ENCODE data around the gene ANKRD9.

The ANKRD9 gene

DNA sequence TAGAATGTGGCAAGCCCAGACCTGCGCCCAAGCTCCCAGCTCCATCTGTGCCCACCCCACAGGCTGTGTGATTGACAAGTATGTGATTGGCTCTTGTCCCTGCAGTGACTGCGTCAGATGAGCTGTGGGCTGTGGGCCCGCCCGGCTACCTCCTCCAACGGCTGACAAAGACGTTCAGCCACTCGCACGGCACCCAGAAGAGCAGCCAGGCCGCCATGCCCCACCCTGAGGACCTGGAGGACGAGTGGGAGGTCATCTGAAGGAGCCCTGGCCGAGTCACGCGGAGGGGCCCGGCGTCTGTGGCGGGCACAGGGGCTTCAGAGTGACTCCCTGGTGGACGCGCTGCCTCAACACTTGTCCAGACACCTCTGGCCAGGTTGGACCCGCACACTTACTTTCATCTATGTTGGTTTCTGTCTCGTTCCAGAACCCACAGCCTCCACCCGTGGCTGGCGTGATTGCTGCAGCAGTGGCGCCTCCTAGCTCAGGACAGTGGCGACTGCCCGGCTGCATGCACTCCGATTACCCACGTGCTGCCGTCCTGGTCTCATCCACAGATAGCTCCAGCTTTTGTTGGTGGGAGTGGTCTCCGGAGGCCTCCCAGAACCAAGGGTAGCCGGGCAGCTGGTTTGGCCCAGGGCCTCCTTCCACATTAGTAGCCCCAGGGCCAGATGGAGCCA, 11.4 kb downstream of the ANKRD9 start:
- DNase-seq = no peak

DNA sequence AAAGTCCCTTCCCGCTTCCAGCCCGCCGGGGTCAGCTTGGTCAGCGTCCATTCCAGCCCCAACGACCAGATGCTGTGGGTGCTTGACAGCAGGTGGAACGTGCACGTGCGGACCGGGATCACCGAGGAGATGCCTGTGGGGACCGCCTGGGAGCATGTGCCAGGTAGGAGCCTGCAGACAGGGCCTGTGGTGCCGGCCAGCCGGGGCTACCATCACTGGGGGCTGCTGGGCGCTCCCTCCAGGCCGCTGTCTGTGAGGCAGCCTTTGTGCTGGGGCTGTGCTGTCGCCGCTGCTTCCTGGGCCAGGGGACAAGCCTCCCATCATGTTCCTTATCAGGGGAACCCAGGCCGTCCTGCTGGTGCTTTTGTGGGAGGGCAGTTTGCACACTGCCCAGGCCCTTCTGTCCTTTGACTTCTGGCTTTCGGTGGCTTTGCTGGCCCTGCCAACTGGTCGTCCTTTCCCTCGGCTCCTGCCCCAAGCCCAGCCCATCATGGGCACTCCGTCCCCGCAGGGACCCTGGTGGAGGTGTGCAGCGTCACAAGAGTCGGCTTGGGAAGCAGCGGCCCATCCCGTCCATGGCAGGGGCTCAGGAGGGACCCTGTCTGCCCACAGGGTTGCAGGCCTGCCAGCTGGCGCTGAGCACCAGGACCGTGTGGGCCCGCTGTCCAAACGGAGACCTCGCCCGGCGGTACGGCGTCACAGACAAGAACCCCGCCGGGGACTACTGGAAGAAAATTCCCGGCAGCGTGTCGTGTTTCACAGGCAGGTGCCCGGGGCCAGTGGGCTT, 12.4 kb downstream of the ANKRD9 start:
- DNase-seq = no peak

DNA sequence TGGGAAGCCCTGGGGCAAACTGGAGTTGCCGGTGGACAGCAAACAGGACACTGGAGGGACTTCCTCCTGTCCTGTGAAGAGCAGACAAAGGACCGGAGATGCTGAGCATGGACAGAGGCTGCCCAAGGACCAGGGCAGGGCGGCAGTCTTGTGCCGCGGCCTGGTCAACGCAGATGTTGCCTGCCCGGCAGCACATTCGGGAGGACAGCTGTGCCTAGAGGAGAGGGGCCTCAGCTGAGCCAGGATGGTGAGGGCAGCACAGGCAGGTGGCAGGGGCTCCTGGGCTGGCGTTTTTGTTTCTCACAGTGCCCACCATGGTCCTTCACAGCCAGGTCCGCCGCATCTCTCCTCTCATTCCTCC, 13.3 kb downstream of the ANKRD9 start:
- no peak for DNase-seq

DNA sequence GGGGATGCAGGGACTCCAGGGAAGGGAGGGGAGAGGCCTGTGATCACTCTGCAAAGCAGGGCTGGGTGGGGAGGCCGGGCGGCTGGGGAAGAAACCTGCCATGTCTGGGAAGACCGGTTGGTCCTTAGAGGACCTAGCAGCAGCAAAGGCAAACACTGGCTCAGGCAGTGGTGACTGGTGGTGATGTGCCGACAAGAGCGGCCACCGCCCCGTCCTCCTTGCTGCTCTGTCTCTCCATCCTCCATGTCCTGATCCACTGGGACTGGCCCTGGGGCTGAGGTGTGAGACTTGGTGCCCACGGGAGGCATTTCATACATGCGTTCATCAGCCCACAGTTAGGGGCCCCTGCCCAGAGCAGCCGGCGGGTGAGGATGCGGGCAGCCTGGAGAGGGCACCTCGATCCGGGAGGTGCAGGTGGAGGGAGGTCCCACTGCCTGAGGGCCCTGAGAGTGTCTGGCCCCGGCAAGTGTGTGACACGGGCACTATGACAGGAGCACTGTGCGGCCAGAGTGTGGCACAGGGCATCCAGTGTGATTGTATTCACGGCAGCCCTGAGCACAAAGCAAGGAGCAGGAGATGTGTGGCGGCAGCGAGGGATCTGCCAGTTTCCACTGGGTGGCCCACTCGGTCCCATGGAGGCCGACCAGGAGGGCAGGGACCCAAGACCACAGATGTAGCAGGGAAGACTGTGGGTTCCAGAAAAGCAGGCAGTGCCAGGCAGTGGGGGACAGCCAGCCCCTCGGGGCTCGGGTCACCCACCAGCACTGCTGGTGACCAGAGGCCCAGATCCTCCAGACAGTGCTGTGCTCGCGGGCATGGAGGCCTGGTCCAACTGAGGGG, 13.9 kb downstream of the ANKRD9 start:
- no peak for DNase-seq

DNA sequence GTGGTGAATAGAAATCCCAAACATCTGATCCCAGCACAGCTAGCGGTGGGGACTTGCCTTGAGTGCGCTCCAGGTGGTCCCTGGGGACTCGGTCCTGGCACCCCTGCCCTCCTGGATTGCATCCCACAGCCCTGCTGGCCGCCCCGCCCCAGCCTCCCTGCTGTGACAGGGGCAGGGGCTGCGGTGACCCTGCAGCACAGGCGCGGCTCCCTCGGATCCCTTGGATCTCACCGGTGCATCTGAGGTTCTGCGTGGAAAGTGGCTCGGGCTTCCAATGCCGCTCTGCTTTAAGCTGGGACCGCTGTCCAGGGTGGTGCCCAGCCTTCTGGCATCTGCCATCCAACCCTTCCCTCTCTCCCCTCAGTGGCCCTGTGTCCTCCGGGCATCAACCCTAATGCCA, 16.0 kb downstream of the ANKRD9 start:
- DNase-seq = no peak

DNA sequence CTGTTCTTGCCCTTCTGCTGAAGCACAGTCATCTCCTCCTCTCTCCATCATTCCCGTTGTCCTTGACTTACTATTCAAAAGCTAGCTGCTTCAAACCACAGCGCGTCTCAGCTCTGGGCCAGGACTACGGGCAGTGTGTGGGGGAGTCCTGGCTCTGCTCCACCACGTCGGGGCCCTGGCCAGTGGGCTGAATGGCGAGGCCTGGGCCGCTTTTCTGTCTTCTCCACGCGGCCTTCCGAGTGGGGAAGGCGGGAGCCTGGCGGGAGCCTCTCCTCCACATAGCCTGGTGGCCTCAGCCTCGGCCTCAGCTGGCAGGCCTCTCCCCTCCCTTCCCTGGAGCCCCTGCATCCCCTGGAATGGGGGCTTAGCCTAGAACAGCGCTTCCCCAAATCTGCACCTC, 16.5 kb downstream of the ANKRD9 start:
- DNase-seq = no peak

DNA sequence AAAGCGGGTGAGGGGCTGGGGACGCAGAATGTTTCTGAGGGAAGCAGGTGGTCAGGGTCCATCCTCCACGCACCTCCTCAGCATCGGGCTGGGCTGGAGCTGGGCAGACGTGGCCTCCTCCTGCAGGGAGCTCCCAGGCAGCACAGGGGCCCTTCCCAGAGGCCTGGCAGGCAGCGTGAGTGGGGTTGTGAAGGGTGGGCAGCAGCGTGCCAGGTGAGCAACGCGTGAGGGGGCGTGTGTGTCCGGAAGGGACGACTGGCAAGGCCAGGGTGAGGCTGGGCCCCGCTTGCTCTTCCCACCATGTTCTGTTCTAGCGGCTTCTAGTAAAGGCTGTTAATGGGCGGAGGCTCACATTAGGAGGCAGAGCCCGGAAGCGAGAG, 17.1 kb downstream of the ANKRD9 start:
- no peak for DNase-seq

DNA sequence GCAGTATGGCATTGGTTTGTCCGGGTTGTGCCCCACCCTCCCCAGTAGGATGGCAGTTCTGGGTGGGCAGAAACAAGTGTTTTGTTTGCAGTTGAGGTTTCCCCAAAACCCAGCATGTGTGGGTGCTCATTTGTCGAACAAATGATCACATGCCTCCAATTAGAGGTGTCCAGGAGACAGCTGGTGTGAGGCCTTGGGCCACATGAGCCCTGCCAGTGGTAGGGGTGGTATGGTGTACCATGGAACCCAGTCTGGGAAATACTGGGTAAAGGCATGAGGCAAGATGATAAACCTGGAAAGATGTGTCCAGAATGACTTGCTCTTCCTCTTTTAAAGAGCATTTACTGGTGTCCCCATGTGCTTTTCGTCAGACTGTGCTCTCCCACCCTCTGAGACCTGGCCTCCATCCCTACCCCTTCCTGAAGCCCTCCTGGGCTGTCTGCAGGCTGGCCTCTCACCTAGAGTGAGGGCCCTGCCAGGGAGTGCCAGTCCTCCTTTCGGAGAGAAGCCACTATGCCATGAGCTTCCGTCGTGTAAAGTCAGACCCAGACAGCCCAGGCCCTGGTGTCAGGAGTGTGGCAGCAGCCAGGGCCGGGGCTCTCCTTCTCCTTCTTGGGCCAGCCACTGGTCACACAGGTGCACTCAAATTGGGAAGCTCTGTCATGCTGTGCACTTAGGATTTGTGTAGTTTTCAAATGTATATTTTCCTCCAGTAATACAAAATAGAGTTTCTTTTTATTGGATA, 17.6 kb downstream of the ANKRD9 start:
- DNase-seq = no peak

DNA sequence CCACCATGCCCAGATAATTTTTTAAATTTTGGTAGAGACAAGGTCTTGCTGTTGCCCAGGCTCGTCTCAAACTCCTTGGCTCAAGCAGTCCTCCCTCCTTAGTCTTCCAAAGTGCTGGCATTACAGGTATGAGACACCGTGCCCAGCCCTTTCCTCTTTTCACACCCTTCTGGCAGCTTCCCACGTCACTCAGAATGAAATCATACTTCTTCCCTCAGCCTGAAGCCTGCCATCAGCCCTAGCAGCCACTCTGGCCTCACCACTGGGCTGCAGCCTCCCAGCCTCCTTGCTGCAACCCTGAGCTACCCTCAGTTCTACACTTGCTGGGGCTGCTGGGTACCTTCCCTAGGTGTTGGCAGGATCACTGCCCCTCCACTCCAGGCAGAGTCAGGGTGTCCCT, 18.2 kb downstream of the ANKRD9 start:
- DNase-seq = no peak

DNA sequence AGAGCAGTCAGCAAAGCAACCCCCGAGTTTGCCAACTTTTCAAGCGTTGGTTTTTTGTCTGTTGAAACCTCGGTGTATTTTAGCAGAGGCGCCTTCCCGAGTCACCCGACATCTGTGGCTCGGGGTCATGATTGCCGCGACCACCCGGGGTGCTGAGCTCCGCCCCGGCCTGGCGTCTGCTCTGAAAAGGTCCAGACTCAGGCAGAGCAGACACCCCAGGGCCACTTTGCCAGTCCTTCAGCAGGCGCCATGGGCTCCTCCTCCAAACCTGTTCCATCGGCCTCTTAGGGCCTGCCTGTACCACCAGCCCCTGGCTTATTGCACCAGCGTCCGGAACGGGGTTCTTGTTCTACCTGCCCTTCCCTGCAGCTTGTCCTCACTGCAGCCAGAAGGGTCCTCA, 19.1 kb downstream of the ANKRD9 start:
- DNase-seq = no peak

DNA sequence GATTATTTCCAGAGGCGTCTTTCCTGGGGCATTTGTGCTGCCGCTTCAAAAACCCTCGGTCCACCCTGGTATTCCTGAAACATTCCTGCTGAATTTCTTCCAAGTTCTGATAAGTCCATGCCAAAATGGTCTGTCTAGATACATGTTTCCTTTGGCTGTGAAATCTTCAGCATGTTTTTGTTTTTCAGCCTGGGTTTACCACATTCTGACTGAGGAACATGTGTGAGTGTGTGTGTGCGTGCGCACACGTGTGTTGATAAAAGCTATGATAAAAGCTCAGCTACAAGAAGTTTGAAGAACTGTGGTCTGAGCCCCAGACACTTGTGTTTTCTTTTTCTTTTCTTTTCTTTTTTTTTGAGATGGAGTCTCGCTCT, 22.4 kb downstream of the ANKRD9 start:
- no peak for DNase-seq

DNA sequence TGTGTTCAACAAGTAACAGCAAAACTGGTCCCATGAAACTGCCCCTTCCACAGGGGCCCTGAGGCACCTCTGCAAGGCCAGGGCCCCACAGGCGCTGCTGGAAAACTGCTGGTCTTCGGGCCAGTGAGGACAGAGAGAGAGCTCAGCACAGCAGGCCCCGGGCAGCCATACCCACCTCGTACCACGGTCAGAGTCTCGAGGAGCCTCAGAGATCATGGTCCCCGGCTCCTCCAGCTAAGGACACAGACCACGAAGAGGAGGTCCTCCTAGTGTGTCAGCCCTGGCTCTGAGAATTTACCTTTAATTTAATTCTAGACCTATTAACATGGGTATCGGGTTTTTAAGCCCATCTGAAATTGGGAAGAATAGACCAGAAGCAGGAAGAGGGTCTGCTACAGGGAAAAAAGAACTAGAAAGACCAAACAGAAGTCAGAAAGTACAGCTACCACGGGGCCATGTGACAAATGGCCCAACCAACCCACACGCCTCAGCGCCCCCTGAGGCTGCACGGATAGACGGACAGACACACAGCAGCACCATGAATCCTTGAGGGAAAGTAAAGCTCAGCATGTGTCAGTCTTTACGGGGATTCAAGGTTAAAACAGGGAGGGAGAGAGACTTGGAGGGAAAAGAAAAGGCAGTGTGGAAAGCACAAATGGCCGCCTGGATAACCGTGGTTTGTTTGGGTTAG, 22.9 kb downstream of the ANKRD9 start:
- DNase-seq = no peak

DNA sequence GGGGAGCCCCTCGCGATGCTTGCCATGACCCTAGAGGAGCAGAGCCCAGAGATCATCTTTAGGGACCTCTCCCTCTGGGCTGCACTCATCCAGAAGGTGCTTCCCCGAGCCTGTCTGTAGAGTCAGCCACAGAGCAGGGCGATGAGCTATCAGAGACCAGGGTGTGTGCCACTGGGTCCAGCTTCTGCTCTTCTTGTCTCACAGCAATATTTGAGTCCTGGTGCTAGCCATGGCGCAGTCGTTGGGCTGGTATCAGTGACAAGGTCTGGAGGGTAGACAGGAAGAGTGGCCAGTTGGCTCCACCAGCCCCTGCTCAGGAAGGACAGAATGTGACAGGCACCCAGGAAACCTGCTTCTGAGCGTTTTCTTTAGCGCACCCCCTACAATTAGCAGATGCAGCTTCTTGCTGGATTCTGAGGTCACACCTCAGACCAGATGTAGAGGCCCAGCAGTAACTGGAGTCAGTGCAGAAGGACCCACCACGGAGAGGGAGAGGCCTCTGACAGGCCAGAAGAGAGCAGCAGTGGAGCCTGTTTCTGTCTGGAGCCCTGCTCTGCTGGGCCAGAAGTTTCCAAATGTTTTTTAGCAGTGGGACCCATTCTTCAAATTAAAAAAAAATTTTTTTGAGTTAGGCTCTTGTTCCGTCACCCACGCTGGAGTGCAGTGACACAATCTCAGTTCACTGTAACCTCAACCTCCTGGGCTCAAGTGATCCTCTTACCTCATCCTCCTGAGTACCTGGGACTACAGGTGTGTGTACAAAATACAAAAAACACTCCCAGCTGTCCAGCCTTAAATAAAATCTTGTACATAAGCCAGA, 23.7 kb downstream of the ANKRD9 start:
- no peak for DNase-seq

DNA sequence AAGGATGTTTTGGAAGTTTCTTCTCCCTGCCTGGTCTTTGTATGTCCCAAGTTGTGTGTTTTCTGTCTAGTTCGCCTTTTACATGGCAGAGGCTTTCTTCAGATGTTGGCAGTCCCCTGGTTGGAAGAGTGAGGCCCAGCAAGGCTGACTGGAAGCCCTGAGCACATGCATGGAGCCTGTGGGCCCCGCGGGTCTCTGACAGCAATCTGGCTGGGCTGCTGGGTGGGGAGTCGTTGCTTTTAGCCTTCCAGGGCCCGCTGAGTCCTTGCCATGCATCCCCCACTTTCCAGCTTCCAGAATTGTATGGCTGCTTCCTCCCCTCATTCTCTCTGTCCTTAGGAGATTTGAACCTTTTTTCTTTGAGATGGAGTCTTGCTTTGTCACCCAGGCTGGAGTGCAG, 25.3 kb downstream of the ANKRD9 start:
- DNase-seq = no peak

DNA sequence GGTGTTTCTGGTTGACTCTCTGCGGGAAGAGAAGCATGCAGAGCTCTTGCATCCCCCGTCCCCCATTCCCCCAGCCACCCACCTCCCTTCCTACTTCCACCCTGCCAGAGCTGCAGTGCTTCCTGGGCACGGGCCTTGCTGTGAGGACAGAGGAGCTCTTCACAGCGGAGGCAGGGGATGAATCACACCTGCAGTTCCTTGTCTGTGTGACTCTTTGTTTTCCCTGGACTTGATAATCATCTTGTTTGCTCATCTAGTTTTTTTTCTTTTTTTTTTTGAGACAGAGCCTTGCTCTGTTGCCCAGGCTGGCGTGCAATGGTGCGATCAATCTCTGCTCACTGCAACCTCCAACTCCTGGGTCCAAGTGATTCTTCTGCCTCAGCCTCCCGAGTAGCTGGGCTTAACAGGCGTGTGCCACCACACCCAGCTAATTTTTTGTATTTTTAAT, 27.8 kb downstream of the ANKRD9 start:
- DNase-seq = no peak

DNA sequence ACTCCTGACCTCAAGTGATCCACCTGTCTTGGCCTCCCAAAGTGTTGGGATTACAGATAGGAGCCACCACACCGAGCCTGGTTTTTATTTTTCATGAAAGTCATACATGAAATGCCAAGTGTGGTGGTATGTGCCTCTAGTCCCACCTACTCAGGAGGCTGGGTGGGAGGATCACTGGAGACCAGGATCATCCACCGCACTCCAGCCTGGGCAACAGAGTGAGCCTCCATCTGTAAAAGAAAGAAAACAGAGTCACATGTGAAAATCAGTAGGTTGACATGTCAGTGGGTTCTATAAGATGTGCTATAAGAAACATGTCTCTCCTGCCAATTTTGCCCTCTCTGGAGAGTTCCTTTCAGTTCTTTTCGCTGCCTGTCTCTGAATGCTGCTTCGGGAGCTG, 28.2 kb downstream of the ANKRD9 start:
- DNase-seq = no peak

DNA sequence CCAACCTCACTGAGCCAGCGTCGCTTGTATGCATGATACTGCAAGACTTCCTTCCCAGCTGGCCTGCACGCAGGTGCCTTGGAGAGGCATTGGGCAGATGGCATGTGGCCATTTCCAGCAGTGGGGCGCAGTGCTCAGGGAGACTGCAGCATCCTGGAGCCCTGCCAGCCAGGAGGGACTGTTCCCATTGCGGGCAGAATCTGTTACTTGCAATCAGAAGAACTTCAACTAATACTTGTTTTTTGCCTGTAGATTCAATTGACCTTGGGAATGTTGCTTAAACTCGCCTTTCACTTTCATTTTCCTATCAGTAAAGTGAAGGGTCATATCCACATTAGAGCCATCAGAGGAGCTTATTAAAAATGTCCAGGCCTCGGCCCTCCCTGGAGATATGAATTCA, 29.8 kb downstream of the ANKRD9 start:
- no peak for DNase-seq

DNA sequence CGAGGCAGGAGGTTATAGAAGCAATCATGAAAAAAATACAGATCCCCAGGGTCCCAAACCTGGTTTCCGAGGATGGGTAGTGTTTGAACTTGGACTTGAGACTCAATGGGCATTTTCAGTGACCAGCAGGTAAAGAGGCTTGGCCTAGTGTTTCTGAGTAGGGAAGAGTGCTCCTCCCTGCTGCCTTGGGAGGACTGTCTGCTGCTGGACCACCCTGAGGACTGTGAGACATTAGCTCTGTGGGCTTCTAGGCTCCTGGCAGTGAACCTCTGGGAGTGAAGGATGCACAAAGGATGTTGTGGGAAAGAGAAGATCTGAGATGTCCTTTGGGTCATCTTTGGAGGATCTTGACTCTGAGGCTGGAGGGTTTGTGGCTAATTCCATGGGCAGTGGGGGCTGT, 30.5 kb downstream of the ANKRD9 start:
- no peak for DNase-seq

DNA sequence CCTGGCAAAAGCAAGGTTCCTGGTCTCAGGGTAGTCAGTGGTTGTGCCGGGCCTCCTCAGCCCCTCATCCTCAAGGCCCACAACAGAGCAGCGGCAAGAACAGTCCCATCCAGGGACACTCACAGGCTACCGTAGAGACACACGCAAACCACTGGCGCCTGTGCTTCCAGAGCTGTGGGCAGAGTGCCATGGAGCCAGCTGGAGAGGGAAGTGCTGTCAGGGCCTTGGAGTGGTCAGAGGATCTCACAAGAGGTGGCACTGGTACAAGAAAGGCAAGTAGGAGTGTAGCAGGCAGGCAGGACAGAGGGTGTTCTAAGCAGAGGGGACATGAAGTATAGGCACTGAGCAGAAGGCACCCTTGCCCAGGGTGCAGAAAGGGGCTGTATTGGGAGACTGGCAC, 34.6 kb downstream of the ANKRD9 start:
- no peak for DNase-seq

DNA sequence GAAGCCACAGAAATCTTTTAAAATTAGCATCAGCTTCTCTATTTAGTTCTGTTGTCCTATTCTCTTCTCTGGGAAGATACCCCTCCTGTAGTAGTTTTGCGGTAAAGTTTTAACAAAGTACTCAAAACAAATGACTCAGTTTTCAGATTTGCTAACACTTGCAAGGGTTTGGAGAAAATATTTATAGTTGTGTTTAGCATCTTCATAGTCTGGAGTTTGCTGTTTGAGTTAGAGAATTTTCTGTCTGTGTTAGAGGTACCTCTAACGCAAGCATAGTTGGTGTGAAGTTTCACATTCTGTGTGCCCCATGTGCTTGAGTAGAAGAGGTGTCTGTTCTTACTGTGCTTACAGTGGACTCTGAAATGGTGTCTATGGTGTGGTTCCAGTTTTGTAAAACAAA, 36.0 kb downstream of the ANKRD9 start:
- DNase-seq = no peak

DNA sequence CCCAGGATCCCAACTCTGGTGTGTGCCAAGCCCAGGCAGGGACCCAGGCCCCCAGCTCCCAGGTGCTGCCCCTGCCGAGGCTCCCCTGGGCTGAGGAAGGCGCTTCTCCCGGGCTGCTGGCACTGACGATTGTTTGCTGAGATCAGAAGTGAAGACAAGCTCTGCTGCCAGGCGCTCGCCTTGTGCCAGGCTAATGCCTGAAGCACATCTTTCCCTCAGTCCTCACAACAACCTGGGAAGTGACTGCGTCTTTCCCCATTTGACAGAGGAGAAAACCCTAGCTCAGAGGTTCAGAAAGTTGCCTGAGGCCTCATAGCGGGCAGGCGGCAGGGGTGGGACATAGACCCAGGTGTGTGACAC, 36.8 kb downstream of the ANKRD9 start:
- no peak for DNase-seq

All from central memory CD4-positive, alpha-beta T cell (primary cell).